GM23248 (cell line): ENCODE results near the gene SNRPA. TPM values are rescaled to one million over a fixed set of nuclear protein-coding genes. Genes with fewer than 3 reads are reported as not detected.

ENCODE experiments used
- DNase-seq: peaks from one replicate; pipeline ENCODE4 v3.0.0-alpha.2; 2015
- H2AFZ ChIP-seq: fragments of 200-600 bp; sonication (generic); 2 replicates; pipeline ENCODE4 v1.6.1; 2016; ENCODE audit warnings: antibody characterized with exemption
- H3F3A ChIP-seq: fragments of 200-600 bp; sonication (generic); 2 replicates; pipeline ENCODE4 v1.6.1; 2016; ENCODE audit warnings: mild to moderate bottlenecking, antibody characterized with exemption, mixed run types; ENCODE audit not compliant: insufficient read depth
- H3K27ac ChIP-seq: fragments of 200-600 bp; sonication (generic); 2 replicates; pipeline ENCODE4 v1.5.1; 2016; ENCODE audit warnings: mild to moderate bottlenecking
- H3K27me3 ChIP-seq: fragments of 200-600 bp; sonication (generic); replicated peaks from 2 replicates; pipeline ENCODE4 v1.6.1; 2016; ENCODE audit warnings: mild to moderate bottlenecking; ENCODE audit not compliant: insufficient read depth
- H3K36me3 ChIP-seq: fragments of 200-600 bp; sonication (generic); 2 replicates; pipeline ENCODE4 v1.6.1; 2016; ENCODE audit warnings: low read depth, mild to moderate bottlenecking
- H3K4me1 ChIP-seq: fragments of 200-600 bp; sonication (generic); 2 replicates; pipeline ENCODE4 v1.6.1; 2016; ENCODE audit warnings: mild to moderate bottlenecking; ENCODE audit not compliant: insufficient read depth
- H3K4me2 ChIP-seq: fragments of 200-600 bp; sonication (generic); one replicate; pipeline ENCODE4 v1.6.1; 2016; ENCODE audit warnings: mild to moderate bottlenecking; ENCODE audit not compliant: unreplicated experiment
- H3K4me3 ChIP-seq: fragments of 200-600 bp; sonication (generic); 2 replicates; pipeline ENCODE4 v1.5.1; 2016; ENCODE audit warnings: mild to moderate bottlenecking
- H3K79me2 ChIP-seq: fragments of 200-600 bp; sonication (generic); 2 replicates; pipeline ENCODE4 v1.6.1; 2016; ENCODE audit warnings: mild to moderate bottlenecking; ENCODE audit not compliant: insufficient read depth
- H3K9ac ChIP-seq: fragments of 200-600 bp; sonication (generic); 2 replicates; pipeline ENCODE4 v1.6.1; 2016; ENCODE audit warnings: mild to moderate bottlenecking
- H3K9me2 ChIP-seq: fragments of 200-600 bp; sonication (generic); 2 replicates; pipeline ENCODE4 v1.6.1; 2016; ENCODE audit warnings: mixed run types, mild to moderate bottlenecking, moderate library complexity; ENCODE audit not compliant: insufficient read depth
- H3K9me3 ChIP-seq: fragments of 200-600 bp; sonication (generic); one replicate; pipeline ENCODE4 v1.6.1; 2017; ENCODE audit warnings: low read depth
- H4K20me1 ChIP-seq: fragments of 200-600 bp; sonication (generic); 2 replicates; pipeline ENCODE4 v1.6.0; 2016; ENCODE audit not compliant: insufficient read depth
- EZH2 ChIP-seq: fragments of 200-600 bp; sonication (generic); IDR thresholded peaks from 2 replicates; pipeline ENCODE4 v1.6.1; 2018; ENCODE audit warnings: antibody characterized with exemption, mild to moderate bottlenecking; ENCODE audit not compliant: insufficient read depth, poor library complexity, severe bottlenecking
- EZH2phosphoT487 ChIP-seq: fragments of 200-600 bp; sonication (generic); IDR thresholded peaks from 2 replicates; pipeline ENCODE4 v1.6.1; 2018; ENCODE audit warnings: antibody characterized with exemption, moderate library complexity, mild to moderate bottlenecking, low read depth; ENCODE audit not compliant: insufficient read depth
- whole genome bisulfite sequencing, 2 experiments: methylation state at CpG; one replicate each; pipeline ENCODE4 v1.1.6; 2015 to 2017; ENCODE audit warnings: low lambda C conversion rate in 2 of 2, low coverage in 1 of 2; ENCODE audit errors: missing lambda C conversion rate in 2 of 2; 5-methylcytosine and 5-hydroxymethylcytosine counted together
- in situ Hi-C: fragments of 300-500 bp; cut with MboI; formaldehyde crosslinking; loops from 2 replicates; pipeline ENCODE4 v1.15.0; 2020
- polyA plus RNA-seq: library from polyadenylated mRNA; unstranded; fragments of >200 nt; fragmentation: Nextera tagmentation; extraction: Ambion mirVana; gene quantifications from 2 replicates; pipeline ENCODE4 v1.2.1, GENCODE V29; 2016
- total RNA-seq: library from RNA; depleted of rRNA; stranded (reverse); fragments of >200 nt; shearing (Covaris generic); gene quantifications from 2 replicates; pipeline ENCODE4 v1.2.3, GENCODE V29; 2014

Gene SNRPA
- total and polyA plus RNA-seq, 2 experiments from 2014 or later: 30.6 to 58.5 TPM

- peak; percentile 99 for DNase-seq
- Histone ChIP-seq H3K79me2 (peaks cover 51% of the 10 kb centered on the region), H3K4me3 (peak within 1 kb of the TSS; percentile 79), H3K36me3 (no peaks in the 10 kb centered on the region), H3K9me2 (no peaks in the 10 kb centered on the region), H2AFZ (peak within 1 kb of the TSS; percentile 51), H3K27me3 (no peaks in the 10 kb centered on the region), H4K20me1 (no peaks in the 10 kb centered on the region), H3K9ac (peak within 1 kb of the TSS; percentile 96), H3K9me3 (no peaks in the 10 kb centered on the region), H3K4me2 (peak within 1 kb of the TSS; percentile 97), H3K27ac (peak within 1 kb of the TSS; percentile 100), H3F3A (peaks cover 40% of the 10 kb centered on the region), H3K4me1 (peaks cover 19% of the 10 kb centered on the region)
- in situ Hi-C loops: no loop called here
- WGBS, 2 experiments: 1 to 3% methylated on average over 35 to 57 of the region's 76 CpGs
- no peak for TF ChIP-seq EZH2
Measured at GRCh38 chr19:40716482-40717324, 34.3 kb upstream of the SNRPA start, which contains the start of the genes COQ8B and ITPKC. Gene COQ8B, minus strand, starts transcription at chr19:40716886. Its CDS starts 2,254 bp downstream, at chr19:40714632. Gene ITPKC, plus strand, starts transcription at chr19:40717112. Its CDS starts 24 bp downstream, at chr19:40717136.

- Histone ChIP-seq H3K27me3 (no peaks in the 10 kb centered on the region), H3K9ac (peak overlapping the region; percentile 96), H3F3A (peaks cover 47% of the 10 kb centered on the region), H3K9me3 (no peaks in the 10 kb centered on the region), H3K4me2 (peak overlapping the region; percentile 97), H2AFZ (peak overlapping the region; percentile 51), H3K9me2 (no peaks in the 10 kb centered on the region), H3K4me1 (peaks cover 26% of the 10 kb centered on the region), H3K36me3 (no peaks in the 10 kb centered on the region), H3K4me3 (peak overlapping the region; percentile 79), H3K27ac (peak overlapping the region; percentile 100), H3K79me2 (peaks cover 58% of the 10 kb centered on the region), H4K20me1 (no peaks in the 10 kb centered on the region)
- no peak for TF ChIP-seq EZH2phosphoT487
- no peak for TF ChIP-seq EZH2
- WGBS, 2 experiments: 0 to 2% methylated on average over 14 to 20 of the region's 20 CpGs
- in situ Hi-C loops: no loop called here
- DNase-seq: no peak
Measured at GRCh38 chr19:40717325-40717879, 33.6 kb upstream of the SNRPA start.

GRCh38 chr19:40717880-40718773, 32.9 kb upstream of the SNRPA start:
- DNase-seq: peak; percentile 78
- H2AFZ ChIP-seq: no peak overlapping the region

More at GRCh38 chr19:40717880-40718773, 32.9 kb upstream of the SNRPA start:
- in situ Hi-C loops: no loop called here
- no peak for TF ChIP-seq EZH2
- no peak for TF ChIP-seq EZH2phosphoT487
- H3K4me3 ChIP-seq: peak overlapping the region; percentile 79
- peak overlapping the region; percentile 96 for H3K9ac ChIP-seq
- H3K9me2 ChIP-seq: no peaks in the 10 kb centered on the region
- WGBS, 2 experiments: 2 to 4% methylated on average over 19 to 20 of the region's 20 CpGs
- peak overlapping the region; percentile 97 for H3K4me2 ChIP-seq
- peaks cover 47% of the 10 kb centered on the region for H3F3A ChIP-seq
- H3K4me1 ChIP-seq: peaks cover 27% of the 10 kb centered on the region
- no peaks in the 10 kb centered on the region for H3K9me3 ChIP-seq
- H3K27me3 ChIP-seq: no peaks in the 10 kb centered on the region
- H3K36me3 ChIP-seq: no peaks in the 10 kb centered on the region
- H3K79me2 ChIP-seq: peaks cover 65% of the 10 kb centered on the region
- no peaks in the 10 kb centered on the region for H4K20me1 ChIP-seq
- H3K27ac ChIP-seq: peak overlapping the region; percentile 100
